HepG2 (cell line): ENCODE results near the gene ANO6. TPM values are rescaled to one million over a fixed set of nuclear protein-coding genes. Genes with fewer than 3 reads are reported as not detected.
"Not testable (repeated sequence)": the region's sequence is repeated elsewhere in the genome, so short reads cannot be mapped to it uniquely, and the experiment has no call there.

Experiments used
- ATAC-seq: fragments of 200-7000 bp; cut with Tn5 transposase; 3 replicates; pipeline ENCODE4 v1.9.1; 2020; ENCODE audit warnings: mild to moderate bottlenecking, moderate library complexity
- BruUV-seq: library from RNA; stranded (reverse); fragments of 400-500 nt; replicated peaks from 2 replicates; lab custom pipeline; 2021; lab: Mats Ljungman, UMichigan
- CTCF ChIA-PET: fragments of 300-600 bp; formaldehyde crosslinking; extraction: SDS; loops from one replicate; lab custom pipeline; 2021; ENCODE audit warnings: low total read pairs, inconsistent platforms, low intra/inter-chr PET ratio; lab: Yijun Ruan, JAX
- POLR2A ChIA-PET: fragments of 350-600 bp; sonication (Branson Sonifier 250); formaldehyde crosslinking; loops from one replicate; lab custom pipeline; 2020; ENCODE audit warnings: antibody characterized with exemption, inconsistent platforms; lab: Yijun Ruan, JAX
- DNase-seq: peaks from one replicate; pipeline ENCODE4 v3.0.0-alpha.2; 2015; ENCODE audit warnings: low spot score
- FAIRE-seq: peaks from 3 replicates; lab custom pipeline; 2011; peaks lifted over from hg19 to GRCh38; lab: Jason Lieb, UNC
- H2AFZ ChIP-seq: one replicate; pipeline ENCODE4 v1.6.1; 2011; ENCODE audit warnings: low read length, inconsistent platforms
- H3K27ac ChIP-seq: fragments of 300-600 bp; 3 replicates; pipeline ENCODE4 v1.8.0; 2011; ENCODE audit warnings: mixed run types, mild to moderate bottlenecking, mixed read lengths, low read length, inconsistent platforms; ENCODE audit not compliant: insufficient read depth; ENCODE audit errors: extremely low read length
- H3K27me3 ChIP-seq, 2 experiments: fragments of 200-600 bp in 1 of 2; 2 replicates in 1 of 2; 3 replicates in 1 of 2; pipeline versions ENCODE4 v1.6.0 to v1.8.0; 2011; ENCODE audit warnings: low read length in 2 of 2, mild to moderate bottlenecking in 2 of 2, moderate library complexity in 2 of 2, inconsistent platforms in 1 of 2; ENCODE audit not compliant: insufficient read depth in 2 of 2, control insufficient read depth in 1 of 2
- H3K36me3 ChIP-seq, 2 experiments: fragments of 200-600 bp in 1 of 2; replicated peaks in 1 of 2; 2 replicates in 1 of 2; 3 replicates in 1 of 2; pipeline versions ENCODE4 v1.5.1 to v1.8.0; 2011; ENCODE audit warnings: low read length in 2 of 2, inconsistent platforms in 1 of 2; ENCODE audit not compliant: insufficient read depth in 2 of 2, control insufficient read depth in 1 of 2
- H3K4me1 ChIP-seq: 2 replicates; pipeline ENCODE4 v1.5.1; 2012; ENCODE audit warnings: low read length, inconsistent platforms; ENCODE audit not compliant: insufficient read depth
- H3K4me2 ChIP-seq: 2 replicates; pipeline ENCODE4 v1.6.0; 2011; ENCODE audit warnings: low read depth, low read length, inconsistent platforms
- H3K4me3 ChIP-seq, 3 experiments: fragments of 200-600 bp in 1 of 3; sonication (generic), shearing (Covaris generic) in 1 of 3; replicated peaks in 1 of 3; 2 replicates each; pipeline ENCODE4 v1.5.1; 2011 to 2016; ENCODE audit warnings: low read length in 3 of 3, inconsistent platforms in 2 of 3, low read depth in 2 of 3, mild to moderate bottlenecking in 2 of 3, control low read depth in 1 of 3, mixed read lengths in 1 of 3; ENCODE audit not compliant: insufficient read depth in 1 of 3
- H3K79me2 ChIP-seq: one replicate; pipeline ENCODE4 v1.6.1; 2011; ENCODE audit warnings: low read length, inconsistent platforms; ENCODE audit not compliant: insufficient read depth
- H3K9ac ChIP-seq: 2 replicates; pipeline ENCODE4 v1.6.0; 2011; ENCODE audit warnings: mild to moderate bottlenecking, low read depth, low read length, inconsistent platforms; ENCODE audit not compliant: insufficient read depth
- H3K9me3 ChIP-seq: 2 replicates; pipeline ENCODE4 v1.5.1; 2012; ENCODE audit warnings: mild to moderate bottlenecking, low read length
- H4K20me1 ChIP-seq: 2 replicates; pipeline ENCODE4 v1.6.0; 2011; ENCODE audit warnings: inconsistent platforms, mild to moderate bottlenecking, low read length, moderate library complexity; ENCODE audit not compliant: insufficient read depth
- ATAD3A ChIP-seq: sonication (generic); formaldehyde crosslinking; IDR thresholded peaks from 2 replicates; pipeline ENCODE4 v1.4.0; 2020; ENCODE audit warnings: missing genetic modification reagents
- NFKBIZ ChIP-seq: IDR thresholded peaks from 2 replicates; pipeline ENCODE4 v1.6.1; 2018; ENCODE audit warnings: missing genetic modification reagents, missing compliant biosample characterization
- RAD21 ChIP-seq: fragments of 450-650 bp; formaldehyde crosslinking; IDR thresholded peaks from 2 replicates; pipeline ENCODE4 v1.5.0; 2020; ENCODE audit warnings: mild to moderate bottlenecking
- STAG1 ChIP-seq: sonication (generic); formaldehyde crosslinking; IDR thresholded peaks from 2 replicates; pipeline ENCODE4 v1.4.0; 2020; ENCODE audit warnings: missing genetic modification reagents
- TAF15 ChIP-seq: fragments of 200-400 bp; formaldehyde crosslinking; IDR thresholded peaks from one replicate; pipeline ENCODE4 v1.6.1; 2018; ENCODE audit warnings: mild to moderate bottlenecking, low read depth, low read length; ENCODE audit not compliant: poor library complexity, severe bottlenecking
- WGBS: methylation state at CpG from one replicate; pipeline ENCODE4 v1.1.6; 2017; ENCODE audit warnings: low lambda C conversion rate; 5-methylcytosine and 5-hydroxymethylcytosine counted together
- in situ Hi-C: cut with HindIII; loops from 2 replicates; pipeline ENCODE4 v1.10.0; 2017; ENCODE audit warnings: low pct_unique_long_range_greater_than_20kb; ENCODE audit not compliant: extremely low pct_ligation_motif_present
- intact Hi-C: fragments of 100-400 bp; cut with micrococcal nuclease; formaldehyde crosslinking; loops from one replicate; pipeline ENCODE4 v1.10.0; 2022; ENCODE audit not compliant: unreplicated experiment
- polyA plus RNA-seq, 8 experiments: library from polyadenylated mRNA; depleted of rRNA in 3 of 8; stranded (reverse) in 7 of 8; unstranded in 1 of 8; fragments of >200 nt; fragmentation: Illumina TruSeq in 4 of 8; extraction: Trizol in 4 of 8; gene quantifications; 2 replicates each; pipeline versions ENCODE4 v1.2.1 to v1.2.3, GENCODE V29; 2011 to 2016; ENCODE audit warnings: low read depth in 4 of 8, missing spikeins in 1 of 8, mixed read lengths in 1 of 8; ENCODE audit not compliant: insufficient read depth in 1 of 8
- total RNA-seq, 5 experiments: library from RNA; depleted of rRNA; stranded (reverse); fragments of >200 nt; fragmentation: Illumina TruSeq; extraction: Trizol; gene quantifications; 2 replicates each; pipeline ENCODE4 v1.2.3, GENCODE V29; 2016; ENCODE audit warnings: low read depth in 1 of 5
- TF ChIP-seq, protein P1 (sequence below): sonication (generic); formaldehyde crosslinking; IDR thresholded peaks from 2 replicates; pipeline ENCODE4 v1.5.0; 2020; ENCODE audit warnings: mild to moderate bottlenecking, missing genetic modification reagents, moderate library complexity
- TF ChIP-seq, protein P2 (sequence below): sonication (generic); formaldehyde crosslinking; IDR thresholded peaks from 2 replicates; pipeline ENCODE4 v1.5.1; 2020; ENCODE audit warnings: mild to moderate bottlenecking, missing genetic modification reagents, moderate library complexity
- TF ChIP-seq, protein P3 (sequence below): IDR thresholded peaks from 2 replicates; pipeline ENCODE4 v1.6.1; 2012; ENCODE audit warnings: low read length, improper control_type of control experiment

ANO6 gene
- total and polyA plus RNA-seq, 2 of the 13 experiments (the other 11 are each of a cell fraction or from before 2014, with no cell fraction given), result 37.8 to 57.1 TPM

DNA sequence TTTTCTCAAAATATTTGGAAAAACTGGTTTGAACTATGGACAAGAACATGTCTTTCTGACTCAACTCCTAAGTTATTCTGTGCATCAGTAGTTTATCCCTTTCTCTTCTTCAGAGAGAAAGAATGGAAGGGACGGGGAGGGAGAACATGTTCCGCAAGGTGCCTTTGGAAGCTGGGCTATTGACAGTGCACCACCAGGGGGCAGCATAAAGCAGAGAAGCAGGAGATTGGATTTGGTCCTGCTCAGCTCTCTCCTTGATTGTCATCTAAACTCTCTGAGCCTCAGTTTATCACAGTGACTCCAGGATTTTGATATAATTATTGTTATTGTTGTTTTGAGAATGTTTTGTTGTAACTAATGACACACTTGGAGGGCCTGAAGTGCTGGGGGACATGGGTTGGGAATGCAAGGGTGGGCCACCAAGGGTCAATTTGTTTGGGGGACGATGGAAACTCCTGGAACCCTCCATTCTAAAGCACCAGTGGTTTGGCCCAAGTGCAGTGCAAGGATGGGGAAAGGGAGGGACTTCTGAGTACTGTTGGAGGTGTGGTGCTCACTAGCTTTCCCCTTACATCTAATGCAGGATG, 45.3 kb upstream of the ANO6 start (continued):
- TF ChIP-seq STAG1, result peak; percentile 89

DNA sequence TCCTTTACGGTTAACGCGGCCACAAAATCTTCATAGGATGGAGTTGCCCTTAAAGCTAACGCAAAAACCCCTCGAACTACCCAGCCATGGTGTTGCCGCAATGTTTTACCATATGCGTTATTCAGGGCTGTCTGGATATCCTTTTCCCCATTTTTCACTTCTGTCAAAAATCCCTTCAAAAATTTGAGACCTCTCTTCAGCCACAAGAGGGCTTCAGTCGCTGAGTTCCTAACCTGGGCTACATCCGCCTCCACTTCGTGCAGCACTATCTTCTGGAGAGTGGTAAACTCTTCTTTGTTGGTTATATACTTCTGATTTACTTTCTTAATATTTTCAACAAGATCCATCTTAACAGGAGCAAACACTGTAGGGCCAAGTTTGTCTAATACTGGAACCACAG, 42.6 kb upstream of the ANO6 start:
- peaks cover 11% of the 10 kb centered on the region for H3K9me3 ChIP-seq
- H3K4me1 ChIP-seq, H3K36me3 ChIP-seq, H2AFZ ChIP-seq, H3K4me2 ChIP-seq, BruUV-seq, H3K79me2 ChIP-seq, H3K9ac ChIP-seq, H3K4me3 ChIP-seq, H3K27me3 ChIP-seq, POLR2A ChIA-PET, H4K20me1 ChIP-seq, H3K27ac ChIP-seq: not testable (repeated sequence)
- TF ChIP-seq, protein P1, sequence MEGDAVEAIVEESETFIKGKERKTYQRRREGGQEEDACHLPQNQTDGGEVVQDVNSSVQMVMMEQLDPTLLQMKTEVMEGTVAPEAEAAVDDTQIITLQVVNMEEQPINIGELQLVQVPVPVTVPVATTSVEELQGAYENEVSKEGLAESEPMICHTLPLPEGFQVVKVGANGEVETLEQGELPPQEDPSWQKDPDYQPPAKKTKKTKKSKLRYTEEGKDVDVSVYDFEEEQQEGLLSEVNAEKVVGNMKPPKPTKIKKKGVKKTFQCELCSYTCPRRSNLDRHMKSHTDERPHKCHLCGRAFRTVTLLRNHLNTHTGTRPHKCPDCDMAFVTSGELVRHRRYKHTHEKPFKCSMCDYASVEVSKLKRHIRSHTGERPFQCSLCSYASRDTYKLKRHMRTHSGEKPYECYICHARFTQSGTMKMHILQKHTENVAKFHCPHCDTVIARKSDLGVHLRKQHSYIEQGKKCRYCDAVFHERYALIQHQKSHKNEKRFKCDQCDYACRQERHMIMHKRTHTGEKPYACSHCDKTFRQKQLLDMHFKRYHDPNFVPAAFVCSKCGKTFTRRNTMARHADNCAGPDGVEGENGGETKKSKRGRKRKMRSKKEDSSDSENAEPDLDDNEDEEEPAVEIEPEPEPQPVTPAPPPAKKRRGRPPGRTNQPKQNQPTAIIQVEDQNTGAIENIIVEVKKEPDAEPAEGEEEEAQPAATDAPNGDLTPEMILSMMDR, result peak; percentile 58
- TF ChIP-seq RAD21 (CRISPR knock-in tag) (peak; percentile 56; the same call in 1 of the 2 replicates), STAG1 (peak; percentile 54)
- ATAC-seq (peak; percentile 87), DNase-seq (peak; percentile 23), FAIRE-seq (peak; percentile 91)
- intact Hi-C loops, result loop anchor here (1.0 to 5.0 kb wide), 2 partner anchors 43 to 94 kb away; partner anchors contain the start of gene ANO6
- CTCF ChIA-PET, result interaction anchor here (0.7 kb wide), 1 partner anchor 216 kb away, joined by 3 read pairs; no protein-coding TSS in a partner anchor
- 68% methylated on average over 10 of the region's 10 CpGs for WGBS
- in situ Hi-C loops, result loop anchor here (10.0 kb wide), 1 partner anchor 212 kb away; no protein-coding TSS in a partner anchor

DNA sequence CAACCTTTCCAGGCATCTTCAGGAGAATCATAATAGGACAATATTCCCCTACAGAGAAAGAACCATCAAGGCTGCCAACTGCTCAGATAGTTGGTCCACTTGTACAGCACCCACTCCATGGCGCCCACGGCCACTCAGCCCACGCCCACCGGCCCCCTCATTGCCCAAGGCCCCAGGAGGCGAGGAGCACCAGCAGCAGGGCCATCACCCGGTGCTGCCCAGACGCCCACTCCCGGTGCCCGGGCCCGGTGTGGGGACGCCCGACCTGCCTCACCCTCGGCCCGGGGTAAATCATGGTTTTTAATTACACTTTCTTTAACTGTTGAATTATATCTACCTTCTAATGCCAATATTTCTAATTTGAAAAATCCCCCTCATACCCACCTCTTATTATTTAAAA, 41.3 kb upstream of the ANO6 start:
- intact Hi-C loops, result loop anchor here (5.0 kb wide), 1 partner anchor 93 kb away; no protein-coding TSS in a partner anchor
- no TSS peak for BruUV-seq

More for the DNA sequence above, 41.3 kb upstream of the ANO6 start:
- no peak for DNase-seq
- no peaks in the 10 kb centered on the region for H3K4me1 ChIP-seq
- WGBS, result 91% methylated on average over 14 of the region's 14 CpGs
- H3K36me3 ChIP-seq, result no peaks in the 10 kb centered on the region
- H2AFZ ChIP-seq, result no peak overlapping the region
- H3K27me3 ChIP-seq, result no peaks in the 10 kb centered on the region
- in situ Hi-C loops, result loop anchor here (10.0 kb wide), 1 partner anchor 210 kb away; no protein-coding TSS in a partner anchor
- POLR2A ChIA-PET, result no interaction called here
- no peak for ATAC-seq
- no peaks in the 10 kb centered on the region for H3K79me2 ChIP-seq
- TF ChIP-seq NFKBIZ (CRISPR knock-in tag) (no peak), TAF15 (no peak), ATAD3A (CRISPR knock-in tag) (no peak)
- TF ChIP-seq, protein P2, sequence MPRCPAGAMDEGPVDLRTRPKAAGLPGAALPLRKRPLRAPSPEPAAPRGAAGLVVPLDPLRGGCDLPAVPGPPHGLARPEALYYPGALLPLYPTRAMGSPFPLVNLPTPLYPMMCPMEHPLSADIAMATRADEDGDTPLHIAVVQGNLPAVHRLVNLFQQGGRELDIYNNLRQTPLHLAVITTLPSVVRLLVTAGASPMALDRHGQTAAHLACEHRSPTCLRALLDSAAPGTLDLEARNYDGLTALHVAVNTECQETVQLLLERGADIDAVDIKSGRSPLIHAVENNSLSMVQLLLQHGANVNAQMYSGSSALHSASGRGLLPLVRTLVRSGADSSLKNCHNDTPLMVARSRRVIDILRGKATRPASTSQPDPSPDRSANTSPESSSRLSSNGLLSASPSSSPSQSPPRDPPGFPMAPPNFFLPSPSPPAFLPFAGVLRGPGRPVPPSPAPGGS (CRISPR knock-in tag), result no peak
- TF ChIP-seq, protein P3, sequence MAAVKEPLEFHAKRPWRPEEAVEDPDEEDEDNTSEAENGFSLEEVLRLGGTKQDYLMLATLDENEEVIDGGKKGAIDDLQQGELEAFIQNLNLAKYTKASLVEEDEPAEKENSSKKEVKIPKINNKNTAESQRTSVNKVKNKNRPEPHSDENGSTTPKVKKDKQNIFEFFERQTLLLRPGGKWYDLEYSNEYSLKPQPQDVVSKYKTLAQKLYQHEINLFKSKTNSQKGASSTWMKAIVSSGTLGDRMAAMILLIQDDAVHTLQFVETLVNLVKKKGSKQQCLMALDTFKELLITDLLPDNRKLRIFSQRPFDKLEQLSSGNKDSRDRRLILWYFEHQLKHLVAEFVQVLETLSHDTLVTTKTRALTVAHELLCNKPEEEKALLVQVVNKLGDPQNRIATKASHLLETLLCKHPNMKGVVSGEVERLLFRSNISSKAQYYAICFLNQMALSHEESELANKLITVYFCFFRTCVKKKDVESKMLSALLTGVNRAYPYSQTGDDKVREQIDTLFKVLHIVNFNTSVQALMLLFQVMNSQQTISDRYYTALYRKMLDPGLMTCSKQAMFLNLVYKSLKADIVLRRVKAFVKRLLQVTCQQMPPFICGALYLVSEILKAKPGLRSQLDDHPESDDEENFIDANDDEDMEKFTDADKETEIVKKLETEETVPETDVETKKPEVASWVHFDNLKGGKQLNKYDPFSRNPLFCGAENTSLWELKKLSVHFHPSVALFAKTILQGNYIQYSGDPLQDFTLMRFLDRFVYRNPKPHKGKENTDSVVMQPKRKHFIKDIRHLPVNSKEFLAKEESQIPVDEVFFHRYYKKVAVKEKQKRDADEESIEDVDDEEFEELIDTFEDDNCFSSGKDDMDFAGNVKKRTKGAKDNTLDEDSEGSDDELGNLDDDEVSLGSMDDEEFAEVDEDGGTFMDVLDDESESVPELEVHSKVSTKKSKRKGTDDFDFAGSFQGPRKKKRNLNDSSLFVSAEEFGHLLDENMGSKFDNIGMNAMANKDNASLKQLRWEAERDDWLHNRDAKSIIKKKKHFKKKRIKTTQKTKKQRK, result no peak
- FAIRE-seq, result no peak
- H3K9ac ChIP-seq, result no peak overlapping the region
- peaks cover 23% of the 10 kb centered on the region for H3K9me3 ChIP-seq
- no peak overlapping the region for H3K4me2 ChIP-seq
- H3K27ac ChIP-seq, result no peak overlapping the region
- H3K4me3 ChIP-seq, result no peak overlapping the region
- CTCF ChIA-PET, result no interaction called here
- no peaks in the 10 kb centered on the region for H4K20me1 ChIP-seq
